Choroid plexus epithelial cell (primary cell): Measurements from ENCODE around the gene FDXACB1.

Experiments used
- DNase-seq: peaks from one replicate; pipeline ENCODE4 v3.0.0-alpha.2; 2010; ENCODE audit warnings: low read depth
- H3K4me3 ChIP-seq: 2 replicates; pipeline ENCODE4 v1.5.1; 2011; ENCODE audit warnings: low read depth, mild to moderate bottlenecking, control low read depth, low read length, moderate library complexity
- TF ChIP-seq, protein P1 (sequence below): conservative IDR thresholded peaks from 2 replicates; pipeline ENCODE4 v1.5.1; 2011; ENCODE audit warnings: low read depth, mild to moderate bottlenecking, control low read depth, inconsistent platforms, low read length, moderate library complexity

The FDXACB1 gene

DNA sequence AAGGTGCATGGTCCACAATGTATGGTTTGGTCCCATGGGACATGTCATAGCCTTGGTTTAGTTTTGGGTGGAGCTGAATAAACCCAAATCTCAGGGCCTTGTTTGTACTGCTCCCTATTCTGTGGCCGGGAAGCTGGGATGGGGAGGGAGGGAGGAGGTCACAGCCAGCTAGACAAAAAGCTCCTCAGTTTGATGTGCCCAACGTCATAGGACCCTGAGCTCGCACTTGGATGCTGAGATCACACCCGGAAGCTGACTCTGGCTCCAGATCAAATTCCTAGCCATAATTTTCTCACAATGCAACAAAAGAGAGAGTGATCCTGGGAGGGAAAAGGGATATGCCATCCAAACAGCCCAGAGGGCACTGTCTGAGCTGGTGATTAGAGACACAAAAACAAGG, 35.0 kb upstream of the FDXACB1 start:
- peak; percentile 64 for DNase-seq
- H3K4me3 ChIP-seq: no peak overlapping the region
- TF ChIP-seq, protein P1, sequence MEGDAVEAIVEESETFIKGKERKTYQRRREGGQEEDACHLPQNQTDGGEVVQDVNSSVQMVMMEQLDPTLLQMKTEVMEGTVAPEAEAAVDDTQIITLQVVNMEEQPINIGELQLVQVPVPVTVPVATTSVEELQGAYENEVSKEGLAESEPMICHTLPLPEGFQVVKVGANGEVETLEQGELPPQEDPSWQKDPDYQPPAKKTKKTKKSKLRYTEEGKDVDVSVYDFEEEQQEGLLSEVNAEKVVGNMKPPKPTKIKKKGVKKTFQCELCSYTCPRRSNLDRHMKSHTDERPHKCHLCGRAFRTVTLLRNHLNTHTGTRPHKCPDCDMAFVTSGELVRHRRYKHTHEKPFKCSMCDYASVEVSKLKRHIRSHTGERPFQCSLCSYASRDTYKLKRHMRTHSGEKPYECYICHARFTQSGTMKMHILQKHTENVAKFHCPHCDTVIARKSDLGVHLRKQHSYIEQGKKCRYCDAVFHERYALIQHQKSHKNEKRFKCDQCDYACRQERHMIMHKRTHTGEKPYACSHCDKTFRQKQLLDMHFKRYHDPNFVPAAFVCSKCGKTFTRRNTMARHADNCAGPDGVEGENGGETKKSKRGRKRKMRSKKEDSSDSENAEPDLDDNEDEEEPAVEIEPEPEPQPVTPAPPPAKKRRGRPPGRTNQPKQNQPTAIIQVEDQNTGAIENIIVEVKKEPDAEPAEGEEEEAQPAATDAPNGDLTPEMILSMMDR: no peak

DNA sequence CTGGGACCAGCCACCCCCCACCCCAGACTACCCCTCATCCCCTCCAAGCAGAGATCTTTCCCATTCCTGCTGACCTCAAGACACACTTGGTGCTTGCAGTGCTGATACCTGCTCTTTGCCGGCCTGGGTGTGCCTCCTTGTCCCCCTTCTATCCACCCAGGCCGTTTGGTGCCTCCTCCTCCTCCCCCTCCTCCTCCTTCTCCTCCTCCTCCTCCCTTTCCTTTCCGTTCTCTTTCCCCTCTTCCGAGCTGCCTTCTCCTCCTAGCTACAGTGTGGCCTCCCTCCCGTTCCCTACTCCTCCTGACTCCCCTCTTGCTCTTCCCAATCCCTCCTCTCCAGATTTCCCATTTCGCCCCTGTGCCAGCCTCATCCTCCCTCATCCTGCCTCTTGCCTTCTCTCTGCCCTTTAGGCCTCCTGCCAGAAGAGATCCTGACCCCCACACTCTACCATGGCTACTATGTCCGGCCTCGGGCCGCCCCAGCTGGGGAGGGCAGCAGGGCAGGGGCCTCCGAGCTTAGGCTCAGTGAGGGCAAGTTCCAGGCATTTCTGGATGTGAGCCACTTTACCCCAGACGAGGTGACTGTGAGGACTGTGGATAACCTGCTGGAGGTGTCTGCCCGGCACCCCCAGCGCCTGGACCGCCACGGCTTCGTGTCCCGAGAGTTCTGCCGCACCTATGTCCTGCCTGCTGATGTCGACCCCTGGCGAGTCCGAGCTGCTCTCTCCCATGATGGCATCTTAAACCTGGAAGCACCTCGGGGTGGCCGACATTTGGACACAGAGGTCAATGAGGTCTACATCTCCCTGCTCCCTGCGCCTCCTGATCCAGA, 34.3 kb upstream of the FDXACB1 start:
- peak overlapping the region; percentile 5 for H3K4me3 ChIP-seq
- no peak for DNase-seq
- TF ChIP-seq, protein P1: no peak

DNA sequence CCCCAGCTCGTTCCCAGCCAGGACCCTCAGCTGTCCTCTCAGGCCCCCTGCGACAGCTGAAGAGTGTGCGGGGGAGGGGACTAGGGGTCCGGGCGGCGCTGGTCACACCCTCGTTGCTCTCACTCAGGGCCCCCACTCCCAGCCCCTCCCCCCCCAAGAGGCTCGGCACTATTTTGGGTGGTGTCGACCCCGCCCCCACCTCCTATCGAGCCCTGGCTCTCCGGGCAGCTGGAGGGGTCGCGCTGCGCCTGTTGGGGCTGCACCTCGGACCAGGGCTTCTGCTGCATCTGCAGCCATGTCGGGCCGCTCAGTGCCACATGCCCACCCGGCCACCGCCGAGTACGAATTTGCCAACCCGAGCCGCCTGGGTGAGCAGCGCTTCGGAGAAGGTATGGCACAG, 33.6 kb upstream of the FDXACB1 start, which contains the start of gene HSPB2:
Gene HSPB2 (plus strand): TSS at position 200 of the 400 bp plus-strand sequence. CDS start 96 bp downstream, at position 296.
- TF ChIP-seq, protein P1: no peak
- peak within 1 kb of the TSS; percentile 41 for H3K4me3 ChIP-seq
- DNase-seq: no peak

DNA sequence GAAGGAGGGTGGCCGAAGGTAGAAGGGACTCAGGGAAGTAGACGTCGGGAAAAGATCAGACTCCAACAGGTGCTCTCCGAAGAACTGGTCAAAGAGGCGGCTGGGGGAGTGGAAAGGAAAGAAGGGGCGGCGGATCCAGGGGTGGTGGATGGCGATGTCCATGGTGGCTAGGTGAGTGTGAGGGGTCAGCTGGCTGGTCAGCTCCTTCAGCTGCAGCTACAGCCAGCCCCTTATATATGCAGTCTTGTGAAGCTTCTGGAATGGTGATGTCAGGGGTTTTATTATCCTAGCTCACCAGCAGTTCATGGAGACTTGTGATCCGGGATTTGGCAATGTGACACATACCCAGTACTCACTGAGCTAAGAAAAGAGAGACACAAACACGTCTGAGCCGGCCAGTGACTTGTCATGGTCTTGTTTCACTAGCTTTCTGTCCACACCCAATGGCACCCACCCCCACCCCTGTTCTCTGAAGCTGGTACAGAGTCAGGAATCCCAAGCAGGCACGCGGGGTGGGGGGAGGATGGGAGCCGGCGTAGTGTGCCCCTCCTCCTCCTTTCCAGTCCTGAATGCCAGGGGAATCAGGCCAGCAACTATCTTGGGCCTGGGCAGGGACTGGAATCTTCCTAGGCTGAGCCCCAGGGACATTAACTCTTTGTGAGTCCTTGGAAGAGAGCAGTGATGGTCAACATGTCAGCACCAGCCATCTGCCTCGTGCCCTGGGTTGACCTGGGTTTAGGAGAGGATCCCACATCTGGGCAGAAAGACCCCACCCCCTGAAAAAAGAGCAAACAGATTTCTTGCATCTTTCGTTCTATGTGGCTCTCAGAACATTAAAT, 32.8 kb upstream of the FDXACB1 start, which contains the start of gene CRYAB:
Gene CRYAB (minus strand): TSS at position 208 of the 839 bp plus-strand sequence. CDS start 46 bp downstream, at position 162.
- DNase-seq: peak; percentile 69
- H3K4me3 ChIP-seq: peak within 1 kb of the TSS; percentile 41
- TF ChIP-seq, protein P1: no peak

DNA sequence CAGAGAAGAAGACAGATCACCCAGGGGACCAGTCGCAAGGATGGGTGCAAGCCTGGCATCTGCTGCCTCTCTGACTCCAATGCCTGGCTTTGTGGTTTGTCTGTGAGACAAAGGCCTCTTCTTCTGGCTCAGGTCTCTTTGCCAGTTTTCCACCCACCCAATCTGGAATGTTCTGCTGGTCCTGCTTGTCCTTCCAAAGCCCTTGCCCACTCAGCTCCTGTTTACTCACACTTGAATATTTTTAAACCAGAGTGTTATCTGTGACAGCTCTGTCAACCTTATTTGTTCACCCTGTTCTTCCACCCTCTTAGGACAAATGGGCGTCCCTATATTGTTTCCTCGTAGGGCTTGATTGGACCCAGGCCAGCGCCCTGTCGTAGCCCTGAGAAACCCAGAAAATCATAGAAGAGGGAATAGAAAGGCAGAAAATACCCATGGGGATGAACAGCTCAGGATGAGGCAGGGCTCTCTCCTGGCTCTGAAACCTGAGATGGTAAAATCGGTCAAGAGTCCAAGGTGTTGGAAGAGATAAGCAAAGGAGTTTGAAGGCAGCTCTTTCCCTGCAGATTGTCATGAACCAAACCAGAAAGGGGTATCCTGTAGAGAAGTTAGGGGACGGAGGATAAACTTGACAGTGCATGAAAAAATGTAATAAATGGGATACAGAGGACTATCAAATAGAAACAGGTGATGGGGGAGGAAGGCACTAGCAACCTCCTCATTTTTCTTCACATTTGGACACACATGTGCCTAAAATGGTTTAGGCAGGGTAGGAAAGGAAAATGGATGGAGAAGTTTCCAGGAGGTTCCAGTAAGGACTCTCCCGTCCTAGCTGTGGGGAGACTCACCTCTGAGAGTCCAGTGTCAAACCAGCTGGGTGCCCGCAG, 32.0 kb upstream of the FDXACB1 start:
- DNase-seq: no peak
- TF ChIP-seq, protein P1: no peak
- no peak overlapping the region for H3K4me3 ChIP-seq

DNA sequence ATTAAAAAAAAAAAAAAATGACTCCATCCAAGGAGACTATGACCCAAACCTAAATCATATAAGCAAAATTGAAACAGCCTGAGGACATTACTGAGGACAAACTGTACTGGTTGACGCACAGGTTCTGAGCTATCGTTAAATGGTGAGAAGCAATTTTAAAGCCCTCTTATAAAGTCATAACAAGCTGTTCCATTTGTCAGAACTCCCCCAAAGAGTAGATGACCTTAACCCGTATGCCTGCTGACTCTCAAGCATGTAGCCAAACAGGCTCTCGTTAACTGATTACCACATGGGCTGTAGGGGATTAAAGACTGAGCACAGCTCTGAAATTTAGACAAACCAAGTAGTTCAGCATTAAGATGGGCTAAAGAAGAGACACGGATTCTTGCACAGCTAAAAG, 30.4 kb upstream of the FDXACB1 start:
- no peak overlapping the region for H3K4me3 ChIP-seq

More for the DNA sequence above, 30.4 kb upstream of the FDXACB1 start:
- DNase-seq: no peak
- TF ChIP-seq, protein P1: no peak
